HG02870 (cell line): ENCODE results near the gene OR1B1.
"Not testable (repeated sequence)": the region's sequence is repeated elsewhere in the genome, so short reads cannot be mapped to it uniquely, and the experiment has no call there.

Experiments
- ATAC-seq: cut with Tn5 transposase; IDR thresholded peaks from one replicate; pipeline ENCODE4 v1.9.1; 2021; ENCODE audit warnings: mild to moderate bottlenecking, moderate library complexity; ENCODE audit not compliant: unreplicated experiment

OR1B1 gene

GRCh38 chr9:122657527-122657926 lies at the start of gene OR1B1:
TSS of gene OR1B1 (minus strand) at chr9:122657627.
- no peak for ATAC-seq

- no peak for ATAC-seq
Observed at GRCh38 chr9:122695696-122696095, 38.3 kb upstream of the OR1B1 start.

GRCh38 chr9:122684851-122685250 lies 27.4 kb upstream of the OR1B1 start:
- ATAC-seq: no peak

GRCh38 chr9:122672481-122672880 lies 15.1 kb upstream of the OR1B1 start:
- no peak for ATAC-seq

- ATAC-seq: no peak
Observed at GRCh38 chr9:122661416-122661815, 4.0 kb upstream of the OR1B1 start, which contains the start of gene OR1L1. TSS of gene OR1L1 (plus strand) at chr9:122661716. CDS start at chr9:122661716, 0 bp downstream.

- no peak for ATAC-seq
Observed at GRCh38 chr9:122656378-122656777, 1.0 kb downstream of the OR1B1 start.

GRCh38 chr9:122642226-122642625 lies 15.2 kb downstream of the OR1B1 start:
- no peak for ATAC-seq

GRCh38 chr9:122619996-122620395 lies 37.4 kb downstream of the OR1B1 start:
- no peak for ATAC-seq

GRCh38 chr9:122614362-122614761 lies 43.1 kb downstream of the OR1B1 start, which contains the start of gene OR1Q1:
TSS of gene OR1Q1 (plus strand) at chr9:122614738. CDS start at chr9:122614738, 0 bp downstream.
- ATAC-seq: no peak

- ATAC-seq: no peak
Observed at GRCh38 chr9:122609804-122610203, 47.6 kb downstream of the OR1B1 start.

- no peak for ATAC-seq
Observed at GRCh38 chr9:122606587-122606986, 50.8 kb downstream of the OR1B1 start.

GRCh38 chr9:122605691-122606090 lies 51.7 kb downstream of the OR1B1 start:
- no peak for ATAC-seq

- not testable (repeated sequence) for ATAC-seq
Observed at GRCh38 chr9:122583284-122583683, 74.1 kb downstream of the OR1B1 start, which contains the start of gene OR1L8. TSS of gene OR1L8 (minus strand) at chr9:122583384. CDS start at chr9:122568477, 14,907 bp downstream.

GRCh38 chr9:122580360-122580759 lies 77.1 kb downstream of the OR1B1 start:
- ATAC-seq: no peak

GRCh38 chr9:122579874-122580273 lies 77.6 kb downstream of the OR1B1 start:
- no peak for ATAC-seq
